Measurements from ENCODE around the gene ALG12. TPM values are rescaled to one million over a fixed set of nuclear protein-coding genes. Genes with fewer than 3 reads are reported as not detected.

ALG12 gene
- total and polyA plus RNA-seq, 2 experiments from 2014 or later = 21.9 to 24.4 TPM

DNA sequence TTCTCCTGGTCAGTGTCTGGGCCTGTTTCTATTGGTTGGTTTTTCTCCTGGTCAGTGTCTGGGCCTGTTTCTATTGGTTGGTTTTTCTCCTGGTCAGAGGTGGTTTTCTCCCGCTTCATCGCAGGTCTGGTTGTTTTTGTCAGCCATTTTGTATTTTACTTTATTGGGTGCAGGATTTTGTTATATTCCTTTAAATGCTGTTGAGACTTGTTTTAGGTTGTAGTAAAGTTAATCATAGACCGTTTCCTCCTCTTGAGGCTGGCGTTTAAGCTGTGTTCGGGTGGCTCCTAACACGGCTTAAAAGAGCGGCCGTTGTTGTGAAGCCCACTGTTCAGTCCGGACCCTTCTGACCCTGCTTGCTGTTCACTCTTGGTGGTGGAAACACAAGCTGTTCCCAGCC, 38.4 kb downstream of the ALG12 start:
- H3K36me3 ChIP-seq (ENCODE audit: low read depth) = peaks cover 10% of the 10 kb centered on the region; the same call in 1 of the 2 replicates
- peaks cover 8% of the 10 kb centered on the region; the same call in 1 of the 2 replicates for H4K20me1 ChIP-seq (ENCODE audit: insufficient read depth)
- no peaks in the 10 kb centered on the region for H3K9me2 ChIP-seq (ENCODE audit: insufficient read depth)
- no peaks in the 10 kb centered on the region; the same call in 1 of the 2 replicates for H3F3A ChIP-seq (ENCODE audit: insufficient read depth)
- no peaks in the 10 kb centered on the region for H3K4me1 ChIP-seq (ENCODE audit: insufficient read depth)
- H3K9me3 ChIP-seq (ENCODE audit: low read depth) = no peaks in the 10 kb centered on the region
- H3K27ac ChIP-seq = no peak overlapping the region
- in situ Hi-C loops (cut with MboI) = no loop called here
- no peaks in the 10 kb centered on the region for H3K27me3 ChIP-seq (replicated peaks; ENCODE audit: insufficient read depth)
- WGBS, 2 experiments (ENCODE audit: low coverage in 1 of 2, low lambda C conversion rate in 2 of 2, missing lambda C conversion rate in 2 of 2) = 92 to 93% methylated on average over 9 of the region's 9 CpGs
- no peak overlapping the region for H3K4me2 ChIP-seq (ENCODE audit: unreplicated experiment)
- peaks cover 98% of the 10 kb centered on the region for H3K79me2 ChIP-seq (ENCODE audit: insufficient read depth)
- no peak overlapping the region for H3K9ac ChIP-seq
- TF ChIP-seq EZH2phosphoT487 (IDR thresholded peaks at IDR 0.05; ENCODE audit: insufficient read depth, low read depth) = no peak
- TF ChIP-seq EZH2 (IDR thresholded peaks at IDR 0.05; ENCODE audit: insufficient read depth, poor library complexity, severe bottlenecking) = no peak
- no peak for DNase-seq
- H3K4me3 ChIP-seq = no peak overlapping the region
- no peak overlapping the region for H2AFZ ChIP-seq

DNA sequence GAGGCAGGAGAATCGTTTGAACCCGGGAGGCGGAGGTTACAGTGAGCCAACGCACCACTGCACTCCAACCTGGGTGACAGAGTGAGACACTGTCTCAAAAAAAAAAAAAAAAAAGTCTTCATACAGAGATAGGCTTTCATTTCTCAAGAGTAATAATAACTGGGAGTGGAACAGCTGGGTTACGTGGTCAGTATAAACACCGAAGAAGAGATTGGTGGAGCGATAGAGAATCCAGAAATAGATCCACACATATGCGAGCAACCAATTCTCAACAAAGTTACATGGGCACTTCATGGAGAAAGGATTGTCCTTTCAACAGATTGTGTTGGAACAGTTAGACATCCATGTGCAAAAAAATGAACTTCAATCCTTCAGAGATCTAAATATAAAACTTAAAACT, 40.0 kb downstream of the ALG12 start:
- Histone ChIP-seq H3K9ac (no peak overlapping the region), H3K4me3 (no peak overlapping the region), H3K9me2 (ENCODE audit: insufficient read depth) (no peaks in the 10 kb centered on the region), H3K9me3 (ENCODE audit: low read depth) (no peaks in the 10 kb centered on the region), H3K36me3 (ENCODE audit: low read depth) (peaks cover 4% of the 10 kb centered on the region; the same call in 1 of the 2 replicates), H3K4me2 (ENCODE audit: unreplicated experiment) (no peak overlapping the region), H3K79me2 (ENCODE audit: insufficient read depth) (peaks cover 97% of the 10 kb centered on the region), H3F3A (ENCODE audit: insufficient read depth) (no peaks in the 10 kb centered on the region; the same call in 1 of the 2 replicates), H3K4me1 (ENCODE audit: insufficient read depth) (no peaks in the 10 kb centered on the region), H2AFZ (no peak overlapping the region), H3K27ac (no peak overlapping the region), H4K20me1 (ENCODE audit: insufficient read depth) (peaks cover 3% of the 10 kb centered on the region; the same call in 1 of the 2 replicates), H3K27me3 (replicated peaks; ENCODE audit: insufficient read depth) (no peaks in the 10 kb centered on the region)
- TF ChIP-seq EZH2 (IDR thresholded peaks at IDR 0.05; ENCODE audit: insufficient read depth, poor library complexity, severe bottlenecking) = no peak
- TF ChIP-seq EZH2phosphoT487 (IDR thresholded peaks at IDR 0.05; ENCODE audit: insufficient read depth, low read depth) = no peak
- in situ Hi-C loops (cut with MboI) = no loop called here
- DNase-seq = no peak
- 95 to 99% methylated on average over 7 to 8 of the region's 8 CpGs for WGBS, 2 experiments (ENCODE audit: low coverage in 1 of 2, low lambda C conversion rate in 2 of 2, missing lambda C conversion rate in 2 of 2)

DNA sequence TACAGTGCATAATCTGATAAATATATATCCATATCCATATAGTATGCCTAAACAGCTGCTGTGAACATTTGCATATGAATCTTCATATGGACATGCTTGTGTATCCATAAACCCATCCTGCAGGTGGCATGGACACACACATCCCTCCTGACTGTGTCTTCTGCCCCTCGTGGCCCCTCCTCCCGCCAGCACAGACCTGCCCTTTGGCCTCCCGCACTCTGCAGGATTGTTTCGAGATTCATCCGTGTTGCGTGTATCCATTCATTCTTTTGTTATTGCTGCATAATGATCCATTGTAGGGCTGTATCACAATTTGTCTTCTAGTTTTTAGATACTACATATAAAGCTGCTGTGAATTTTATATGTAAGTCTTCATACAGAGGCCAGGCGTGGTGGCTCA, 40.6 kb downstream of the ALG12 start:
- Histone ChIP-seq H4K20me1 (ENCODE audit: insufficient read depth) (no peaks in the 10 kb centered on the region; the same call in 1 of the 2 replicates), H3K9ac (no peak overlapping the region), H3K27me3 (replicated peaks; ENCODE audit: insufficient read depth) (no peaks in the 10 kb centered on the region), H3K4me2 (ENCODE audit: unreplicated experiment) (no peak overlapping the region), H3F3A (ENCODE audit: insufficient read depth) (no peaks in the 10 kb centered on the region), H3K4me3 (no peak overlapping the region), H3K36me3 (ENCODE audit: low read depth) (peaks cover 4% of the 10 kb centered on the region; the same call in 1 of the 2 replicates), H3K9me2 (ENCODE audit: insufficient read depth) (no peaks in the 10 kb centered on the region), H3K9me3 (ENCODE audit: low read depth) (no peaks in the 10 kb centered on the region), H3K4me1 (ENCODE audit: insufficient read depth) (no peaks in the 10 kb centered on the region), H3K27ac (no peak overlapping the region), H2AFZ (no peak overlapping the region), H3K79me2 (ENCODE audit: insufficient read depth) (peaks cover 97% of the 10 kb centered on the region)
- TF ChIP-seq EZH2 (IDR thresholded peaks at IDR 0.05; ENCODE audit: insufficient read depth, poor library complexity, severe bottlenecking) = no peak
- no peak for TF ChIP-seq EZH2phosphoT487 (IDR thresholded peaks at IDR 0.05; ENCODE audit: insufficient read depth, low read depth)
- 99% methylated on average over 7 of the region's 7 CpGs for WGBS, 2 experiments (ENCODE audit: low coverage in 1 of 2, low lambda C conversion rate in 2 of 2, missing lambda C conversion rate in 2 of 2)
- no peak for DNase-seq
- in situ Hi-C loops (cut with MboI) = no loop called here

DNA sequence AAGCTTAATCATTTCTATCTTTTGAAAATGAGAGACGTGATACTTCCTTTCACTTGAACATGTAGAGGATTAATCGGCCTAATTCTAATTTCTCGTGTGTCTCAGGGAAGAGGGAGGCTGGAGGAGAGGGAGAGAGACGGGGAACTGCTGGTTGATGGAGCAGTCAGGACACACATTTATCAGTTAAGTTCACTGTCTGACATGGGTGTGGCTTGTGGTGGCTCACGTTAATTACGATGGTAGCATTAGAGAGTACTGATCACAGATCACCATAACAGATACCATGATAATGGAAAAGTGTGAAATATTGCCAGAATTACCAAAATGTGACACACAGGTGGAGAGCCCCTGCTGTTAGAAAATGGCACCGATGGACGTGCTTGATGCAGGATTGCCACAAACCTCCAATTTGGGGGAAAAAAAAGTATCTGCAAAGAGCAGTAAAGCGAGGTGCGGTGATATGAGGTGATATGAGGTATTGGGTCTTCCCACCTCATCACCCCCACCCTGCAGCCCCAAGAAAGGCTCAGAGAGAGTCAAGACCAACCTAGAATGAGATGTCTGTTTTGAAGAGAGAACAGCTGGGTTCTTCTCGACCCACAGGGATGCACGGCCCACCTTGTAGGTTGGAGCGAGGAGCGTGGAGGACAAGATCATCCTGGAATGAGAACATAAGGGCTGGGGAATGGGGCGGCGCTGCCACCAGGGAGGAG, 44.9 kb downstream of the ALG12 start:
- H3K9me3 ChIP-seq (ENCODE audit: low read depth) = no peaks in the 10 kb centered on the region
- no peak overlapping the region for H3K9ac ChIP-seq
- H3K79me2 ChIP-seq (ENCODE audit: insufficient read depth) = peaks cover 99% of the 10 kb centered on the region
- no peak for DNase-seq
- H3K4me1 ChIP-seq (ENCODE audit: insufficient read depth) = no peaks in the 10 kb centered on the region
- H3F3A ChIP-seq (ENCODE audit: insufficient read depth) = no peaks in the 10 kb centered on the region
- H2AFZ ChIP-seq = no peak overlapping the region
- no peak for TF ChIP-seq EZH2phosphoT487 (IDR thresholded peaks at IDR 0.05; ENCODE audit: insufficient read depth, low read depth)
- no peak for TF ChIP-seq EZH2 (IDR thresholded peaks at IDR 0.05; ENCODE audit: insufficient read depth, poor library complexity, severe bottlenecking)
- WGBS, 2 experiments (ENCODE audit: low coverage in 1 of 2, low lambda C conversion rate in 2 of 2, missing lambda C conversion rate in 2 of 2) = 87% methylated on average over 16 of the region's 16 CpGs
- no peaks in the 10 kb centered on the region for H3K27me3 ChIP-seq (replicated peaks; ENCODE audit: insufficient read depth)
- in situ Hi-C loops (cut with MboI) = no loop called here
- H4K20me1 ChIP-seq (ENCODE audit: insufficient read depth) = no peaks in the 10 kb centered on the region; the same call in 1 of the 2 replicates
- H3K4me2 ChIP-seq (ENCODE audit: unreplicated experiment) = no peak overlapping the region
- H3K9me2 ChIP-seq (ENCODE audit: insufficient read depth) = no peaks in the 10 kb centered on the region
- H3K4me3 ChIP-seq = no peak overlapping the region
- H3K27ac ChIP-seq = no peak overlapping the region
- H3K36me3 ChIP-seq (ENCODE audit: low read depth) = peaks cover 4% of the 10 kb centered on the region; the same call in 1 of the 2 replicates

Data from GM23248 (cell line).